Esophagus squamous epithelium (tissue), 4 donors: ENCODE measurements around the gene IGSF22.

Experiments
- CTCF ChIP-seq, 6 experiments: fragments of 450-650 bp in 4 of 6; fragments of 200-600 bp in 2 of 6; sonication (generic) in 2 of 6; IDR thresholded peaks; one replicate each; pipeline ENCODE4 v1.5.1; 2016 to 2019; ENCODE audit warnings: antibody characterized with exemption in 6 of 6, mild to moderate bottlenecking in 4 of 6, moderate library complexity in 4 of 6
- POLR2A ChIP-seq, 4 donors: fragments of 450-650 bp; IDR thresholded peaks; one replicate each; pipeline ENCODE4 v1.6.1; 2017; ENCODE audit warnings: antibody characterized with exemption in 4 of 4, mild to moderate bottlenecking in 4 of 4, moderate library complexity in 3 of 4

- TF ChIP-seq POLR2A (IDR thresholded peaks at IDR 0.05): no peak
- TF ChIP-seq CTCF (IDR thresholded peaks at IDR 0.05): no peak
Measured at GRCh38 chr11:18709414-18709813, 16.6 kb downstream of the IGSF22 start.
